DND-41 (cell line): ENCODE data around the gene OSR1.

Experiments
- ATAC-seq: fragments of 200-7000 bp; cut with Tn5 transposase; 3 replicates; pipeline ENCODE4 v1.9.1; 2021; ENCODE audit warnings: low read depth; ENCODE audit not compliant: insufficient read depth
- DNase-seq: peaks from one replicate; pipeline ENCODE4 v3.0.0-alpha.2; 2020
- H2AFZ ChIP-seq: 2 replicates; pipeline ENCODE4 v1.6.0; 2012; ENCODE audit warnings: low read depth, low read length
- H3K27ac ChIP-seq: 2 replicates; pipeline ENCODE4 v1.5.1; 2012; ENCODE audit warnings: low read length, inconsistent platforms
- H3K27me3 ChIP-seq: fragments of 200-600 bp; sonication (generic); 2 replicates; pipeline ENCODE4 v1.6.0; 2012; ENCODE audit warnings: low read length, mild to moderate bottlenecking, inconsistent platforms; ENCODE audit not compliant: insufficient read depth, poor library complexity
- H3K36me3 ChIP-seq: 2 replicates; pipeline ENCODE4 v1.5.1; 2012; ENCODE audit warnings: low read length, inconsistent platforms; ENCODE audit not compliant: insufficient read depth
- H3K4me1 ChIP-seq: 2 replicates; pipeline ENCODE4 v1.5.1; 2012; ENCODE audit warnings: mild to moderate bottlenecking, low read length; ENCODE audit not compliant: insufficient read depth
- H3K4me2 ChIP-seq: 2 replicates; pipeline ENCODE4 v1.6.0; 2012; ENCODE audit warnings: mild to moderate bottlenecking, moderate library complexity, low read length, inconsistent platforms; ENCODE audit not compliant: insufficient read depth
- H3K4me3 ChIP-seq, 2 experiments: fragments of 200-600 bp in 1 of 2; shearing (Covaris generic) in 1 of 2; 2 replicates each; pipeline ENCODE4 v1.5.1; 2012 to 2016; ENCODE audit warnings: inconsistent platforms in 2 of 2, low read length in 2 of 2, mild to moderate bottlenecking in 2 of 2, low read depth in 1 of 2, moderate library complexity in 1 of 2
- H3K79me2 ChIP-seq: 2 replicates; pipeline ENCODE4 v1.6.0; 2012; ENCODE audit warnings: low read length, inconsistent platforms; ENCODE audit not compliant: insufficient read depth
- H3K9ac ChIP-seq: 2 replicates; pipeline ENCODE4 v1.6.0; 2012; ENCODE audit warnings: low read depth, mild to moderate bottlenecking, inconsistent platforms, low read length, moderate library complexity
- H3K9me3 ChIP-seq: 2 replicates; pipeline ENCODE4 v1.5.1; 2012; ENCODE audit warnings: low read length, moderate library complexity, mild to moderate bottlenecking, inconsistent platforms; ENCODE audit not compliant: insufficient read depth, severe bottlenecking
- H4K20me1 ChIP-seq: 2 replicates; pipeline ENCODE4 v1.6.0; 2012; ENCODE audit warnings: low read length; ENCODE audit not compliant: insufficient read depth
- EZH2 ChIP-seq: IDR thresholded peaks from 3 replicates; pipeline ENCODE4 v1.6.1; 2012; ENCODE audit warnings: borderline replicate concordance, low read depth, mild to moderate bottlenecking, moderate library complexity, low read length, inconsistent platforms; ENCODE audit not compliant: severe bottlenecking
- TF ChIP-seq, protein P1 (sequence below): IDR thresholded peaks from 2 replicates; pipeline ENCODE4 v1.5.1; 2012; ENCODE audit warnings: borderline replicate concordance, low read length, moderate library complexity, mild to moderate bottlenecking; ENCODE audit not compliant: poor library complexity, severe bottlenecking; ENCODE audit errors: extremely low read depth

Gene OSR1

GRCh38 chr2:19301706-19302105, 56.7 kb downstream of the OSR1 start:
- Histone ChIP-seq H2AFZ (no peak overlapping the region), H4K20me1 (no peaks in the 10 kb centered on the region), H3K27ac (no peak overlapping the region), H3K9ac (no peak overlapping the region), H3K79me2 (no peaks in the 10 kb centered on the region), H3K4me2 (no peak overlapping the region), H3K36me3 (no peaks in the 10 kb centered on the region), H3K9me3 (no peaks in the 10 kb centered on the region), H3K4me3 (no peak overlapping the region), H3K4me1 (no peaks in the 10 kb centered on the region), H3K27me3 (no peaks in the 10 kb centered on the region)
- DNase-seq (no peak), ATAC-seq (no peak)
- TF ChIP-seq, protein P1, sequence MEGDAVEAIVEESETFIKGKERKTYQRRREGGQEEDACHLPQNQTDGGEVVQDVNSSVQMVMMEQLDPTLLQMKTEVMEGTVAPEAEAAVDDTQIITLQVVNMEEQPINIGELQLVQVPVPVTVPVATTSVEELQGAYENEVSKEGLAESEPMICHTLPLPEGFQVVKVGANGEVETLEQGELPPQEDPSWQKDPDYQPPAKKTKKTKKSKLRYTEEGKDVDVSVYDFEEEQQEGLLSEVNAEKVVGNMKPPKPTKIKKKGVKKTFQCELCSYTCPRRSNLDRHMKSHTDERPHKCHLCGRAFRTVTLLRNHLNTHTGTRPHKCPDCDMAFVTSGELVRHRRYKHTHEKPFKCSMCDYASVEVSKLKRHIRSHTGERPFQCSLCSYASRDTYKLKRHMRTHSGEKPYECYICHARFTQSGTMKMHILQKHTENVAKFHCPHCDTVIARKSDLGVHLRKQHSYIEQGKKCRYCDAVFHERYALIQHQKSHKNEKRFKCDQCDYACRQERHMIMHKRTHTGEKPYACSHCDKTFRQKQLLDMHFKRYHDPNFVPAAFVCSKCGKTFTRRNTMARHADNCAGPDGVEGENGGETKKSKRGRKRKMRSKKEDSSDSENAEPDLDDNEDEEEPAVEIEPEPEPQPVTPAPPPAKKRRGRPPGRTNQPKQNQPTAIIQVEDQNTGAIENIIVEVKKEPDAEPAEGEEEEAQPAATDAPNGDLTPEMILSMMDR, result no peak
- TF ChIP-seq EZH2, result no peak
